GM15510 (cell line): ENCODE measurements around the gene ITGAE.

ENCODE experiments used
- POLR2A ChIP-seq: IDR thresholded peaks from 3 replicates; pipeline ENCODE4 v1.6.1; 2011; ENCODE audit warnings: borderline replicate concordance; ENCODE audit not compliant: insufficient read length; ENCODE audit errors: extremely low read depth

Gene ITGAE

GRCh38 chr17:3681057-3681456 lies 119.9 kb downstream of the ITGAE start:
- TF ChIP-seq POLR2A: no peak

GRCh38 chr17:3679531-3680126 lies 121.4 kb downstream of the ITGAE start:
- no peak for TF ChIP-seq POLR2A

GRCh38 chr17:3678821-3679530 lies 122.0 kb downstream of the ITGAE start:
- no peak for TF ChIP-seq POLR2A

- TF ChIP-seq POLR2A: no peak
Observed at GRCh38 chr17:3678095-3678820, 122.7 kb downstream of the ITGAE start.

- no peak for TF ChIP-seq POLR2A
Observed at GRCh38 chr17:3675886-3676285, 125.1 kb downstream of the ITGAE start.

- no peak for TF ChIP-seq POLR2A
Observed at GRCh38 chr17:3672571-3672970, 128.4 kb downstream of the ITGAE start.

- no peak for TF ChIP-seq POLR2A
Observed at GRCh38 chr17:3669548-3669947, 131.4 kb downstream of the ITGAE start.

GRCh38 chr17:3669085-3669347 lies 132.0 kb downstream of the ITGAE start:
- no peak for TF ChIP-seq POLR2A

GRCh38 chr17:3668279-3669084 lies 132.5 kb downstream of the ITGAE start, which contains the start of the genes EMC6 and TAX1BP3:
Gene EMC6, plus strand, starts transcription at chr17:3668812. Its CDS starts 335 bp downstream, at chr17:3669147.
Gene TAX1BP3, minus strand, starts transcription at chr17:3668578. Its CDS starts 52 bp downstream, at chr17:3668526.
- peak; percentile 93 for TF ChIP-seq POLR2A

- TF ChIP-seq POLR2A: no peak
Observed at GRCh38 chr17:3667366-3668278, 133.4 kb downstream of the ITGAE start.

GRCh38 chr17:3666516-3666915 lies 134.5 kb downstream of the ITGAE start:
- no peak for TF ChIP-seq POLR2A

GRCh38 chr17:3665834-3666233 lies 135.2 kb downstream of the ITGAE start:
- no peak for TF ChIP-seq POLR2A
